ENCODE data around the gene C20orf144.

DNA sequence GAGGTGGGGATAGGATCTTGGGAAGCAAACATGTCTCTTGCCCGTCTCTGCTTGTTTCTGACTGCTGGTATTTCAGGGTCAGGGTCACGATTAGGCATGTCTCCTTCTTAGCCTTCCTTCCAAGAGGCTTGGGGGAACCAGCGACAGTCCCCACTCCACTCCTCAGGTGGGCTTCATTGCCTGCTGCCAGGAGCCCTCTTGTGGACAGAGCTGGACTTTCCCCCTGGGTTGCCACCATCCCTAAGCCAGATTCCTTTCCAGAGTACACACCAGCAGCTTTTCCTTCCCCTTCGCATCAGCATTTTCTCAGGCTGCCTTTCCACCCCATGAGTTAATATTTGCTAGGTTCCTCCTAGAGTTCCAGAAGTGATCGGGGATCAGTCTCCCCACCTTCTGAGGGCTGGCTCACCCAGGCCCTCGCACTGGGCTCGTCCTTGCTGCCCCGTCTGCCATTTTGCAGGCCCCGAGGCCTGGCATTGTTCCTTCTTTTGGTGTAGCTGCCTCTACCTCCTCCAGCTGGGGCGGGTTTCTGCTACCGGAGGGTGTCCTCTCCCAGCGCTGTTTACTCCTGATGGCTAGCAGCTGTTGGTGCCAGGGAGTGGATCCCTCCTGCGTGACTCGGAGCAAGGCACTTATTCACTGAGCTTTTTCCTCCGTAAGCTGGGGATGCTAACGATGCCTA, 8.8 kb upstream of the C20orf144 start:
- TF ChIP-seq, protein P1, sequence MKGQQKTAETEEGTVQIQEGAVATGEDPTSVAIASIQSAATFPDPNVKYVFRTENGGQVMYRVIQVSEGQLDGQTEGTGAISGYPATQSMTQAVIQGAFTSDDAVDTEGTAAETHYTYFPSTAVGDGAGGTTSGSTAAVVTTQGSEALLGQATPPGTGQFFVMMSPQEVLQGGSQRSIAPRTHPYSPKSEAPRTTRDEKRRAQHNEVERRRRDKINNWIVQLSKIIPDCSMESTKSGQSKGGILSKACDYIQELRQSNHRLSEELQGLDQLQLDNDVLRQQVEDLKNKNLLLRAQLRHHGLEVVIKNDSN (IDR thresholded peaks at IDR 0.05) = no peak
- TF ChIP-seq, protein P2, sequence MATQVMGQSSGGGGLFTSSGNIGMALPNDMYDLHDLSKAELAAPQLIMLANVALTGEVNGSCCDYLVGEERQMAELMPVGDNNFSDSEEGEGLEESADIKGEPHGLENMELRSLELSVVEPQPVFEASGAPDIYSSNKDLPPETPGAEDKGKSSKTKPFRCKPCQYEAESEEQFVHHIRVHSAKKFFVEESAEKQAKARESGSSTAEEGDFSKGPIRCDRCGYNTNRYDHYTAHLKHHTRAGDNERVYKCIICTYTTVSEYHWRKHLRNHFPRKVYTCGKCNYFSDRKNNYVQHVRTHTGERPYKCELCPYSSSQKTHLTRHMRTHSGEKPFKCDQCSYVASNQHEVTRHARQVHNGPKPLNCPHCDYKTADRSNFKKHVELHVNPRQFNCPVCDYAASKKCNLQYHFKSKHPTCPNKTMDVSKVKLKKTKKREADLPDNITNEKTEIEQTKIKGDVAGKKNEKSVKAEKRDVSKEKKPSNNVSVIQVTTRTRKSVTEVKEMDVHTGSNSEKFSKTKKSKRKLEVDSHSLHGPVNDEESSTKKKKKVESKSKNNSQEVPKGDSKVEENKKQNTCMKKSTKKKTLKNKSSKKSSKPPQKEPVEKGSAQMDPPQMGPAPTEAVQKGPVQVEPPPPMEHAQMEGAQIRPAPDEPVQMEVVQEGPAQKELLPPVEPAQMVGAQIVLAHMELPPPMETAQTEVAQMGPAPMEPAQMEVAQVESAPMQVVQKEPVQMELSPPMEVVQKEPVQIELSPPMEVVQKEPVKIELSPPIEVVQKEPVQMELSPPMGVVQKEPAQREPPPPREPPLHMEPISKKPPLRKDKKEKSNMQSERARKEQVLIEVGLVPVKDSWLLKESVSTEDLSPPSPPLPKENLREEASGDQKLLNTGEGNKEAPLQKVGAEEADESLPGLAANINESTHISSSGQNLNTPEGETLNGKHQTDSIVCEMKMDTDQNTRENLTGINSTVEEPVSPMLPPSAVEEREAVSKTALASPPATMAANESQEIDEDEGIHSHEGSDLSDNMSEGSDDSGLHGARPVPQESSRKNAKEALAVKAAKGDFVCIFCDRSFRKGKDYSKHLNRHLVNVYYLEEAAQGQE (IDR thresholded peaks at IDR 0.05; ENCODE audit: low read depth) = no peak
- TF ChIP-seq TCF12 (IDR thresholded peaks at IDR 0.05; ENCODE audit: low read depth) (no peak), EP300 (IDR thresholded peaks at IDR 0.05; ENCODE audit: borderline replicate concordance) (no peak), CREB1 (IDR thresholded peaks at IDR 0.05; ENCODE audit: low read depth) (no peak)
- TF ChIP-seq, protein P3, sequence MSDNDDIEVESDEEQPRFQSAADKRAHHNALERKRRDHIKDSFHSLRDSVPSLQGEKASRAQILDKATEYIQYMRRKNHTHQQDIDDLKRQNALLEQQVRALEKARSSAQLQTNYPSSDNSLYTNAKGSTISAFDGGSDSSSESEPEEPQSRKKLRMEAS (IDR thresholded peaks at IDR 0.05) = no peak

Data from Ishikawa (cell line).